Activated CD4-positive, alpha-beta T cell treated with anti-CD3 and anti-CD28 coated beads, Interleukin-2, amount 50 U/mL, for 24 hours (primary cell): ENCODE data around the gene COMMD9.

Experiments used
- DNase-seq, 2 donors: peaks; one replicate each; pipeline ENCODE4 v3.0.0-alpha.2; 2020; ENCODE audit warnings: low read depth in 1 of 2, low spot score in 1 of 2

The COMMD9 gene

GRCh38 chr11:36257351-36257750, 31.9 kb downstream of the COMMD9 start:
- no peak for DNase-seq

GRCh38 chr11:36254713-36255112, 34.5 kb downstream of the COMMD9 start:
- DNase-seq: no peak

- no peak for DNase-seq
Measured at GRCh38 chr11:36253238-36253637, 36.0 kb downstream of the COMMD9 start.

- no peak for DNase-seq
Measured at GRCh38 chr11:36251823-36252222, 37.4 kb downstream of the COMMD9 start.

GRCh38 chr11:36249246-36249645, 40.0 kb downstream of the COMMD9 start:
- no peak for DNase-seq

- no peak for DNase-seq
Measured at GRCh38 chr11:36248436-36248835, 40.8 kb downstream of the COMMD9 start.

- DNase-seq: no peak
Measured at GRCh38 chr11:36247493-36247892, 41.7 kb downstream of the COMMD9 start.

- no peak for DNase-seq
Measured at GRCh38 chr11:36243641-36244040, 45.6 kb downstream of the COMMD9 start.

- no peak for DNase-seq
Measured at GRCh38 chr11:36241497-36241896, 47.7 kb downstream of the COMMD9 start.

- DNase-seq: no peak
Measured at GRCh38 chr11:36240801-36241200, 48.4 kb downstream of the COMMD9 start.

GRCh38 chr11:36240173-36240572, 49.1 kb downstream of the COMMD9 start:
- no peak for DNase-seq

GRCh38 chr11:36239636-36240035, 49.6 kb downstream of the COMMD9 start:
- no peak for DNase-seq

- DNase-seq: no peak
Measured at GRCh38 chr11:36238881-36239280, 50.3 kb downstream of the COMMD9 start.

GRCh38 chr11:36238036-36238631, 51.1 kb downstream of the COMMD9 start:
- no peak for DNase-seq

- no peak for DNase-seq
Measured at GRCh38 chr11:36237391-36237790, 51.8 kb downstream of the COMMD9 start.

- DNase-seq: no peak
Measured at GRCh38 chr11:36235750-36236149, 53.5 kb downstream of the COMMD9 start.

GRCh38 chr11:36234825-36235224, 54.4 kb downstream of the COMMD9 start:
- no peak for DNase-seq

- DNase-seq: no peak
Measured at GRCh38 chr11:36233204-36233603, 56.0 kb downstream of the COMMD9 start.

GRCh38 chr11:36230779-36231699, 58.2 kb downstream of the COMMD9 start:
- DNase-seq: no peak

GRCh38 chr11:36229091-36229705, 60.0 kb downstream of the COMMD9 start:
- no peak for DNase-seq

- no peak for DNase-seq
Measured at GRCh38 chr11:36228689-36229088, 60.5 kb downstream of the COMMD9 start.

- DNase-seq: no peak
Measured at GRCh38 chr11:36227044-36227443, 62.2 kb downstream of the COMMD9 start.
